Measurements from ENCODE around the gene RBM17.
"Not testable (repeated sequence)": the region's sequence is repeated elsewhere in the genome, so short reads cannot be mapped to it uniquely, and the experiment has no call there.

Gene RBM17

DNA sequence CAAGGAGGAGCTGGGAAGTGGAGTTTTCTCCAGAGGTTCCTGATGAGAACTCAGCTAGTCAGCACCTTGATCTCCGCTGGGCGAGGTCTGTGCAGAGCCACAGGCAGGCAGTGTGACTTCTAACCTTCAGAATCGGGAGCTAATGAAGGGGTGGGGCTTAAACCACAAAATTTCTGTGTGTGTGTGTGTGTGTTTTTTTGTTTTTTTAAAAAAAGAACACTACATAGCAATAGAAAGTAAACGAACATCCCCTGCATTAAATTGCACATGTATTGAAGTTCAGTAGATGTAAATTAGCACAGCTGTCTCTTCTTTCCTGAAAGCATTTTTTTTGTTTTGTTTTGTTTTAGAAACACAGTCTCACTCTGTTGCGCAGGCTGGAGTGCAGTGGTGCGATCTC, 46.2 kb downstream of the RBM17 start:
- no peak for DNase-seq (ENCODE audit: low read depth in 1 of 2, low spot score in 1 of 2)

- DNase-seq (ENCODE audit: low read depth in 1 of 2, low spot score in 1 of 2): no peak
These were observed 46.8 kb downstream of the RBM17 start for GRCh38 chr10:6135589-6136168.

DNA sequence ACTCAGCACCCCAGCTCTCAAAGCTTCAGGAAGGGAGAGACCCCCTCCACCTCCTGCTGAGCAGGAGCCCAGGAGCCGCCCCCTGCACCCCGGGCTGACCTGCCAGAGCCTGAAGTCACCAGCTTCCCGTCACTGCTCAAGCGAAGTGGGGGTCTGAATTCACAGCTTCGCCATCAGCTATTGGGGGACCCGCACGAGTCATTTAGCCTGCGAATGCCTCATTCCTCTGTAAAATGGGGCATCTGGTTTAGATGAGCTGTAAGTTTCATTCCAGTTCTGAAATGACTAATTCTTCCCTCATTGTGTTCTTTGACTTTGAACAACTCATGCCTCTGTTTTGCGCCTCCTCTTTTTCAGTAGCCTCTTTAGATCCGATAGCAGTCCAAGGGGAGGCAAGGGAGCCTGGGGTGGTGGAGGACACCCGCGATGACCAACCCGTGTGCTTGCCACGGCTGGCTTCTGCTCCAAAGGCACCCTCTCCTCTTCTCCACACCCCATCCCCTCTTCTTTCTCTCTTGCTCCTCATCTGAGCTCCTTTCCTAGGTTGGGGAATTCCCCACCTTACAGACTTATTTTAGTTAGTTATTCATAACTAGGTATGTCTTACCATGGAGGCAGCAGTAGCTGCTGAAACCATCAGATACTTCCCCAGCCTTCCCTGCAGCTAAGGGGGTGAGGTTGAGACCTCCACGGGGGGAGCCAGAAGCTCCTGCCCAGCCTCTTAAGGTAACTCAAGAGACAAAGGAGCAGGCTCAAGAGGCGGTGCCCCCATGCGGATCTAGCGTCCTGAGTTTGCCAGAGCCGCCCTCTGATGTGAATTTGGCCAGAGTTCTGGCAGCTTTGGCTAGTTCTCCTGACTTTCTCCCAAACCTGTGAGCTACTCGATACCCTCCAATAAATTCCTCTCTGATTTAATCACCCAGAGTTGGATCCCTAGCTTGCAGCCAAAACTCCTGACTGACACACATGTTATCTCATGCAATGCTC, 47.7 kb downstream of the RBM17 start:
- DNase-seq (ENCODE audit: low read depth in 1 of 2, low spot score in 1 of 2): peak in 1 of 2 donors; percentile 31

GRCh38 chr10:6138456-6138855, 49.6 kb downstream of the RBM17 start:
- no peak for DNase-seq (ENCODE audit: low read depth in 1 of 2, low spot score in 1 of 2)

DNA sequence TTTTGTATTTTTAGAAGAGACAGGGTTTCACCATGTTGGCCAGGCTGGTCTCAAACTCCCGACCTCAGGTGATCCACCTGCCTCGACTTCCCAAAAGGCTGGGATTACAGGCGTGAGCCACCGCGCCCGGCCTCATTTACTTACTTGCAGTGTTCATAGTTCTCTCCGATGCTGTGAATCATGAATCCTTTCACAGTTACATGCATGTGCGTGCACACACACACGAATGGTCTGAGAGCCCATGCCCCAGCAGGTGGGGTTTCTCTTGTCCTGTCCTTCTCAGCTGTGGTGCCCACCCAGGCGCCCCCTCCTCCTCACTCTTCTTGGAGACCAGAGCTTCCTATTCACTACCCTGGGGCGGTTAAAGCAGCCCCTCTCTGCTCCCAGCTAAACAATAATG, 50.6 kb downstream of the RBM17 start:
- no peak for DNase-seq (ENCODE audit: low read depth in 1 of 2, low spot score in 1 of 2)

DNA sequence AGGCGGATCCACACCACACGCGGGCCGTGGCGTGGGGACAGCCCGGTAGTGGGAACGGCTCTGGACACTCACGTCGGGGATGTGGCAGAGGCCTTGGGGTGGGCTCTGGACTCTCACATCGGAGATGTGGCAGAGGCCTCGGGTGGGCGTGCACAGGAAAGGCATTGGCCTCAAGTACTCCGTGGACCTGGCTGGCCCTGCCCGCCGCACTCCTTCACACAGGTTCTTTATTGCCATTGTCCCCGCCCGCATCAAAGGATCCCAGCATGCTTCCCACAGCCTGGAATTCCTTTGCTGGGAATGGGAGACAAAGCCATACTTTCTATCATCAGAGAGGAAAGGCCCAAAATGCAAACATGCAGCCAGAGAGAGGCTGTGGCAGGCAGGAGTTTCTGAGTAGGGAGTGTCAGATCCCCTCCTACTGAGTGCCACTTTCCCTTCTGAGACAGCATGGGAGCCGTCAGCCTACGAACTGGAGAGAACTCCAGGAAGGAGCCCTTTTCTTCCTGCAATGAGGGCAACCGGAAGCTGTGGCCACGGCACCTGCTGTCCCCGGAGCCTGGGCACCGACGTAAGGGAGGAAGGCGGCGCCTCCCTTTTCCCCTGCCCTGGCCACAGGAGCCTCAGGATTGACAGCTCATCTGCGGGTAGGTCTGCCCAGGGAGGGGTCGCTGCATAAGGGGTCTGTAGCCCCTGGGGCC, 51.5 kb downstream of the RBM17 start:
- no peak for DNase-seq (ENCODE audit: low read depth in 1 of 2, low spot score in 1 of 2)

DNA sequence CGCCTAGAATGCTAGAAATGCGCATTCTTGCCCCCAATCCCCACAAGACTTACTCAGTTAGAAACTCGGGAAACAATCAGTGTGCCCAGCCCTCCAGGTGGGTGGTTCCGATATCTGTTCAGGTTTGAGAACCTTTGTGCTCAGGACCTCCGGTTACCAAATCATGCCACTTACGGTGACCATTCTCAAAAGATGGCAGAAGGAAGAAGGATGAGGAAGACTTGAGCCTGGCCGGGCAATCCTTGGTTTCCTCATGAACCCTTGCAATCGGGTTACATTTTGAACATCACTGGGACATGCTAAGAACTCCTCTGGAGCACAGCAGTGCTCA, 52.1 kb downstream of the RBM17 start:
- DNase-seq (ENCODE audit: low read depth in 1 of 2, low spot score in 1 of 2): no peak

- no peak for DNase-seq (ENCODE audit: low read depth in 1 of 2, low spot score in 1 of 2)
These were observed 52.7 kb downstream of the RBM17 start for GRCh38 chr10:6141296-6142151.

GRCh38 chr10:6142186-6142585, 53.4 kb downstream of the RBM17 start:
- not testable (repeated sequence) for DNase-seq (ENCODE audit: low read depth in 1 of 2, low spot score in 1 of 2)

- no peak for DNase-seq (ENCODE audit: low read depth in 1 of 2, low spot score in 1 of 2)
These were observed 53.8 kb downstream of the RBM17 start for GRCh38 chr10:6142644-6143043.

DNA sequence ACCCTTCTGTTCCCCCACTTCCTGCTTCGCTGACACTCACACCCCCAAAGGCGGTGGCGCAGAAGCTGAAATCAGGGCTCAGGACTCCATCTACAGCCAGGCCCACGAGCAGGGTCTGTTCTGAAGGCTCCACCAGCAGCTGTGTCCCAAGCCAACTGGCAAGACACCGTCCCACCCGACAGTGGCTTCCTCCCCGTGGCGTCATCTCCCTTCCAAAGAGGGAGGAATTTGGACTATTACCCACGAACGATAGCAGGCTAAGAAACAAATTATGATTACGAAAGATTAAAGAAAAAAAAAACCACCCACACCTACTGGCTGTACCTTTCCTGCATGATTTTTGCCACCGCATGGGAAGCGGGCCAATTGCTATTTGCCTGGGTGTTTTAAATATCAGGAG, 54.3 kb downstream of the RBM17 start:
- no peak for DNase-seq (ENCODE audit: low read depth in 1 of 2, low spot score in 1 of 2)

DNA sequence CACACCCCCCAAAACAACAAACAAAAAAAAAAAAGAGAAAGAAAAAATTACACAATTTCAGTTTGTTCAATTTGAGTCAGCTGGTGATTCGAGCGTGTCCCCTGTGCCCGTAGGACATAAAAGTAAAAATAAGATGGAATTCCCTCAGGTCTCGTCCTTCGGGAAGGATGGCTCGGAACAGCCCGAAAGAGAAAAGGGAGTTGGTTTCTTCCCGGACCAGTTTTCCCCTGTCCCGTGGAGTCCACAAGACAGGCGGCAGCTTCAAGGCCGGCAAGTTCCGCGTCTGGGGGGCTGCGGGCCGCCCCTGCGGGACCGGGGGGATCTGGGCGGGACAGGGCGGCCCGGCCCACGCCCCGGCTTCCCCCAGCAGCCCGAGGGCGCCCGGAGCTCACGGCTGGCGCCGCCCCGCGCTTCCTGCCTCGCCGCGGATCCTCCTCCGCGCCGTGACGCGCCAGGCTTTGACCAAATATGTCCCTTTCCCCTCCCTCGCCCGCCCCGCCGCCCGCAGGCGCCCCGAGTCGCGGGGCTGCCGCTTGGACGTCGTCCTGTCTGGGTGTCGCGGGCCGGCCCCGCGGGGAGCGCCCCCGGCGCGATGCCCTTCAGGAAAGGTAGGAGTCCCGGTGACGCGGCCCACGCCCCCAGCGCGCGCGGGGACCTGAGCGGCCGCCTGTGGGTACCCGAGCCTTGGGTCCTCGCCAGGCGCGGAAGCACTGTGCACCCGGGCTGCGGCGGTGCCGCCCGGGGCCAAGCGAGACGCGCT, 55.8 kb downstream of the RBM17 start:
- peak; percentile 73 to 82 for DNase-seq (ENCODE audit: low read depth in 1 of 2, low spot score in 1 of 2)

DNA sequence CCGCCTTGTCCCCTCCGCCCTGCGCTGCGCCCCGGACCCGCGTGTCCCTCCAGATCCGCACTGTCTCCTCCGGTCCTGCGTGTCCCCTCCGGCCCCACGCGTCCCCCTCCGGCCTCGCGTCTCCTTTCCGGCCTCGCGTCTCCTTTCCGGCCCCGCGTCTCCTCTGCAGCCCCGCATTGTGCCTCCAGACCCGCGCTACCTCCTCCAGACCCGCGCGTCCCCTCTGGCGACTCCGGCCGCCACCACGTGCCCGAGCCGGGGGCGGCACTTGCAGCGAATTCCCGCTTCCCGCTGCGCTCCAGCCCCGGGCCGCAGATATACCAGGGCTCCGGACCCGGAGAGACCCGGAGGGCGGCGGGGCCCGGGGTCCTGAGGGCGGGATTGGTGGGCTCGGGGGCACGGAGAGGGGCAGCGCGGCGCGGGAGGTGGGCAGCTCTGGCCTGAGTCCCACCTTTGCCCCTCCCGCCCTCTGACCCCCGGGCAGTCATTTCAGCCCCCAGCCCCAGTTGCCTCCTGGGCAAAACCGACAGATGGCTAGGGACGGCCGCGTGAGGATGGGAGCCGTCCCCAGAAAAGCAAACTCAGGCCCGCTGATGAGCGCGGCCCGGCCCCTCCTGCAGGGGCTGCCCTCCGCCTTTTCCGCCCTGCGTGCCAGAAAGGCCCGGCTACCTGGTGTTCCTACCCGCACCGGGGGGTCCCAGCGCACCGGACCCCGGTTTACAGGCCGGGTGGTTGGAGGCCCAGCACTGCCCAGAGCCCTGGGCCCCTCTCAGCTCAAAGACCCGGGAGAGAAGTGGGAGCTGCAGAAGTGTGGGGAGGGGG, 56.5 kb downstream of the RBM17 start:
- no peak for DNase-seq (ENCODE audit: low read depth in 1 of 2, low spot score in 1 of 2)

- no peak for DNase-seq (ENCODE audit: low read depth in 1 of 2, low spot score in 1 of 2)
These were observed 57.4 kb downstream of the RBM17 start for GRCh38 chr10:6146013-6146785.

DNA sequence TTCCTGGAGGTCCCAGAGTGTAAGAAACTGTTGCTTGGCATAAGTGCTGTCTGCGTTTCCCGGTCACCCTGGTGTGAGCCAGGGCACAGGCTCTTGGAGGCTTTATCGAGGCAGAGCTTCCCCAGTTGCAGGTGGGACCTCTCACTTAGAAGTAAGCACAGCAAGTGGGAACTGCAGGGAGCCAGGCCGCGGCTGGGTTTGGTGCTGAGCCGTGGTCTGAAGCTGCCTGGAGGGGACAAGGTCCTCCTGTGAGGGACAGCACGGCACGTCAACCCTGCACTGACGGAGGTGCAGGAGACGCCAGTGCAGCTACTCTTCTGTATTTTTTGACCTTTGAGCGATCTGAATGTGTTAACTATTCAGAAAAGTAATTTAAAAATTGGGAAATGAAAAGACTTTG, 58.1 kb downstream of the RBM17 start:
- no peak for DNase-seq (ENCODE audit: low read depth in 1 of 2, low spot score in 1 of 2)

GRCh38 chr10:6148251-6148701, 59.4 kb downstream of the RBM17 start:
- DNase-seq (ENCODE audit: low read depth in 1 of 2, low spot score in 1 of 2): no peak

- DNase-seq (ENCODE audit: low read depth in 1 of 2, low spot score in 1 of 2): no peak
These were observed 60.1 kb downstream of the RBM17 start for GRCh38 chr10:6148908-6149307.

DNA sequence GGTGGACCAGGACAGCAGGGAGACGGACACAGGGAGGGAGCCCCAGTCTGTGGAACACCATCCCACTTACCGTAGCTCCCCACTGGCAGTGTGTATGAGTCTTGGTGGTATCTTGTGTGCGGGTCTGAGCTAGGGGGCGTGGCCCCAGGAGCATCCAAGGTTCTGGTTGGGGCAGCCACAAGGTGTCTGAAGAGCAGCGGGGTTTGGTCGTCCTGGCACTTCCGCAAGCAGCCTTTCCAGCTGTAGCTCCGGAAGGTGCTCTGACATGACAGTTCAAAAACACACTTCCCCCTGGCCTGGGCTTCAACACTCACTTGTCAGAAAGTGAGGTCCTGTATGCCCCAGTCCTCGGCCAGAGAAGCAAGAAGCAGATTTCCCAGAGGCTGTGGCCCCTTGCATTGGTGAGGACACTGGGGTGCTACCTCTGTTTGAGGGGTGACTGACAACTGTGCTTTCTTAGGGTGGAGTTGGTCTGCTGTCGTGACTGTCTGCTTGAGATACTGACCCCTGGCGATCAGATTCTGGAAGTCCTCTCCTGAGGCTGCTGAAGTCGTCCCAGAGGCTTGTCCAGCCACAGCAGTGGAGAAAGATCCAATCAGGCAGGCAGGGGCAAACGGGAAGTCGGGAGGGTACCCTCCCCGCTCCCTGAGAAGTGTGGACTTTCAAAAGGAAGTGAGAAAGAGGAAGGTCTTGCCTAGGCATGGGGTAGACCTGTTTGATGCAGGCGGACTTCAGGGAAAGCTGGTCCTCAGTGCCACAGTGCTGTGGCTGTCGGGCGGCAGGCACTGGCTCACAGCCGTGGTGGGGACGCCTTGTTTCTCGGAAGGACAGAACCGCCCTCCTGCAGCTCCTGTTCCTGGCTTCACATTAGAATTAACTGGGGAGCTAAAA, 62.5 kb downstream of the RBM17 start:
- DNase-seq (ENCODE audit: low read depth in 1 of 2, low spot score in 1 of 2): no peak
